Measurements from ENCODE around the gene TARBP2. TPM values are rescaled to one million over a fixed set of nuclear protein-coding genes. Genes with fewer than 3 reads are reported as not detected.

Gene TARBP2
- total RNA-seq, 1 donor from 2014 or later, result 32.9 TPM

- intact Hi-C loops (cut with DNase I), result no loop called here
- Histone ChIP-seq H3K9me3 (no peaks in the 10 kb centered on the region), H3K36me3 (peaks cover 54 to 58% of the 10 kb centered on the region in 2 donors), H3K4me1 (peaks cover 10 to 13% of the 10 kb centered on the region in 2 donors), H3K27ac (no peak overlapping the region), H3K27me3 (no peaks in the 10 kb centered on the region), H3K4me3 (no peak overlapping the region)
- DNase-seq (ENCODE audit: low spot score in 2 of 2), result no peak
- TF ChIP-seq CTCF (IDR thresholded peaks at IDR 0.05), result no peak
Measured at GRCh38 chr12:53454707-53455106, 46.4 kb upstream of the TARBP2 start.

GRCh38 chr12:53456654-53457366 is 44.3 kb upstream of the TARBP2 start:
- H3K36me3 ChIP-seq, result peaks cover 75 to 79% of the 10 kb centered on the region in 2 donors
- DNase-seq (ENCODE audit: low spot score in 2 of 2), result peak in 1 of 2 donors; percentile 21
- peaks cover 10 to 13% of the 10 kb centered on the region in 2 donors for H3K4me1 ChIP-seq

GRCh38 chr12:53459097-53459496 is 42.0 kb upstream of the TARBP2 start:
- Histone ChIP-seq H3K4me1 (peaks cover 3% of the 10 kb centered on the region in 2 donors), H3K27ac (no peak overlapping the region), H3K27me3 (no peaks in the 10 kb centered on the region), H3K9me3 (no peaks in the 10 kb centered on the region), H3K36me3 (peaks cover 98 to 100% of the 10 kb centered on the region in 2 donors), H3K4me3 (no peak overlapping the region)
- intact Hi-C loops (cut with DNase I), result no loop called here
- no peak for TF ChIP-seq CTCF (IDR thresholded peaks at IDR 0.05)
- DNase-seq (ENCODE audit: low spot score in 2 of 2), result no peak

More at GRCh38 chr12:53456654-53457366, 44.3 kb upstream of the TARBP2 start:
- TF ChIP-seq CTCF (IDR thresholded peaks at IDR 0.05), result no peak
- Histone ChIP-seq H3K27me3 (no peaks in the 10 kb centered on the region), H3K4me3 (no peak overlapping the region), H3K27ac (no peak overlapping the region), H3K9me3 (no peaks in the 10 kb centered on the region)
- intact Hi-C loops (cut with DNase I), result no loop called here

- H3K36me3 ChIP-seq, result peaks cover 99 to 100% of the 10 kb centered on the region in 2 donors
- intact Hi-C loops (cut with DNase I), result no loop called here
Measured at GRCh38 chr12:53461059-53461458, 40.0 kb upstream of the TARBP2 start.

GRCh38 chr12:53461591-53461990 is 39.5 kb upstream of the TARBP2 start:
- no peak overlapping the region for H3K27ac ChIP-seq
- intact Hi-C loops (cut with DNase I), result no loop called here
- H3K9me3 ChIP-seq, result no peaks in the 10 kb centered on the region
- H3K36me3 ChIP-seq, result peaks cover 99 to 100% of the 10 kb centered on the region in 2 donors
- TF ChIP-seq CTCF (IDR thresholded peaks at IDR 0.05), result no peak
- H3K27me3 ChIP-seq, result no peaks in the 10 kb centered on the region
- no peak for DNase-seq (ENCODE audit: low spot score in 2 of 2)
- no peak overlapping the region for H3K4me3 ChIP-seq
- no peaks in the 10 kb centered on the region for H3K4me1 ChIP-seq

More at GRCh38 chr12:53461059-53461458, 40.0 kb upstream of the TARBP2 start:
- no peak for DNase-seq (ENCODE audit: low spot score in 2 of 2)
- Histone ChIP-seq H3K27me3 (no peaks in the 10 kb centered on the region), H3K9me3 (no peaks in the 10 kb centered on the region), H3K4me3 (no peak overlapping the region), H3K27ac (peak overlapping the region in 1 of 2 donors; percentile 10), H3K4me1 (no peaks in the 10 kb centered on the region)
- TF ChIP-seq CTCF (IDR thresholded peaks at IDR 0.05), result no peak
